Endothelial cell of umbilical vein (primary cell): Measurements from ENCODE around the gene IL16. TPM values are rescaled to one million over a fixed set of nuclear protein-coding genes. Genes with fewer than 3 reads are reported as not detected.

Experiments used
- BruUV-seq: library from RNA; stranded (reverse); fragments of 400-500 nt; replicated peaks from 2 replicates; lab custom pipeline; 2021; lab: Mats Ljungman, UMichigan
- CTCF ChIA-PET: fragments of 300-600, 350-600 bp; sonication (Branson Sonifier 250); formaldehyde crosslinking; loops from one replicate; lab custom pipeline; 2021; ENCODE audit warnings: antibody characterized with exemption, inconsistent platforms; lab: Charles Lee
- POLR2A ChIA-PET: fragments of 300-600, 350-600 bp; sonication (Branson Sonifier 250); formaldehyde crosslinking; loops from one replicate; lab custom pipeline; 2021; ENCODE audit warnings: antibody characterized with exemption, inconsistent platforms; lab: Charles Lee
- DNase-seq: peaks from one replicate; pipeline ENCODE4 v3.0.0-alpha.2; 2011; ENCODE audit warnings: low read depth, low spot score
- FAIRE-seq: peaks from 2 replicates; lab custom pipeline; 2011; peaks lifted over from hg19 to GRCh38; lab: Jason Lieb, UNC
- H2AFZ ChIP-seq: 2 replicates; pipeline ENCODE4 v1.6.0; 2012; ENCODE audit warnings: low read depth, low read length, control low read depth, inconsistent platforms
- H3K27ac ChIP-seq: 2 replicates; pipeline ENCODE4 v1.5.1; 2011; ENCODE audit warnings: low read depth, mild to moderate bottlenecking, control low read depth, low read length, moderate library complexity; ENCODE audit not compliant: insufficient read depth
- H3K27me3 ChIP-seq, 2 experiments: 2 replicates each; pipeline versions ENCODE4 v1.6.0 to v1.6.1; 2011; ENCODE audit warnings: low read length in 2 of 2, mixed read lengths in 1 of 2; ENCODE audit not compliant: control insufficient read depth in 2 of 2, insufficient read depth in 2 of 2
- H3K36me3 ChIP-seq, 2 experiments: 2 replicates in 1 of 2; 3 replicates in 1 of 2; pipeline ENCODE4 v1.5.1; 2011; ENCODE audit warnings: low read length in 2 of 2, mild to moderate bottlenecking in 1 of 2, moderate library complexity in 1 of 2; ENCODE audit not compliant: control insufficient read depth in 2 of 2, insufficient read depth in 2 of 2; ENCODE audit errors: extremely low read depth in 1 of 2
- H3K4me1 ChIP-seq: 3 replicates; pipeline ENCODE4 v1.5.1; 2011; ENCODE audit warnings: mild to moderate bottlenecking, low read length; ENCODE audit not compliant: control insufficient read depth, insufficient read depth; ENCODE audit errors: extremely low read depth
- H3K4me2 ChIP-seq: 2 replicates; pipeline ENCODE4 v1.6.1; 2011; ENCODE audit warnings: low read length, control low read depth, mixed read lengths; ENCODE audit not compliant: insufficient read depth
- H3K4me3 ChIP-seq, 3 experiments: fragments of 200-600 bp in 1 of 3; sonication (generic), shearing (Covaris generic) in 1 of 3; replicated peaks in 1 of 3; 2 replicates each; pipeline ENCODE4 v1.5.1; 2011 to 2016; ENCODE audit warnings: control low read depth in 3 of 3, low read length in 3 of 3, mild to moderate bottlenecking in 2 of 3, inconsistent platforms in 1 of 3, low read depth in 1 of 3, moderate library complexity in 1 of 3; ENCODE audit not compliant: insufficient read depth in 1 of 3
- H3K79me2 ChIP-seq: 2 replicates; pipeline ENCODE4 v1.6.0; 2012; ENCODE audit warnings: low read length, inconsistent platforms; ENCODE audit not compliant: control insufficient read depth, insufficient read depth
- H3K9ac ChIP-seq: replicated peaks from 2 replicates; pipeline ENCODE3; 2011; ENCODE audit warnings: low read length, control low read depth; ENCODE audit not compliant: insufficient read depth; ENCODE audit errors: extremely low read depth
- H3K9me1 ChIP-seq: replicated peaks from 3 replicates; pipeline ENCODE4 v1.6.0; 2011; ENCODE audit warnings: mild to moderate bottlenecking, low read length; ENCODE audit not compliant: control insufficient read depth, insufficient read depth; ENCODE audit errors: extremely low read depth
- H3K9me3 ChIP-seq: replicated peaks from 2 replicates; pipeline ENCODE4 v1.5.1; 2012; ENCODE audit warnings: low read length, inconsistent platforms; ENCODE audit not compliant: control insufficient read depth, insufficient read depth
- H4K20me1 ChIP-seq: replicated peaks from 2 replicates; pipeline ENCODE3; 2011; ENCODE audit warnings: mild to moderate bottlenecking, low read length; ENCODE audit not compliant: control insufficient read depth, insufficient read depth; ENCODE audit errors: extremely low read depth
- EZH2 ChIP-seq: IDR thresholded peaks from 2 replicates; pipeline ENCODE4 v1.6.1; 2012; ENCODE audit warnings: borderline replicate concordance, low read depth, mild to moderate bottlenecking, moderate library complexity, low read length, inconsistent platforms; ENCODE audit not compliant: severe bottlenecking
- FOS ChIP-seq: IDR thresholded peaks from 2 replicates; pipeline ENCODE4 v1.6.1; 2011; ENCODE audit warnings: mild to moderate bottlenecking, low read length, moderate library complexity, borderline replicate concordance; ENCODE audit not compliant: insufficient read depth
- GATA2 ChIP-seq: IDR thresholded peaks from 2 replicates; pipeline ENCODE4 v1.7.0; 2011; ENCODE audit warnings: low read depth, mild to moderate bottlenecking, moderate library complexity, mixed read lengths, low read length; ENCODE audit not compliant: insufficient read length, insufficient read depth
- JUN ChIP-seq: IDR thresholded peaks from 2 replicates; pipeline ENCODE4 v1.6.1; 2011; ENCODE audit warnings: borderline replicate concordance, low read depth; ENCODE audit not compliant: insufficient read length, insufficient read depth
- MYC ChIP-seq: IDR thresholded peaks from one replicate; pipeline ENCODE4 v1.6.1; 2011; ENCODE audit warnings: mild to moderate bottlenecking, low read depth, low read length
- POLR2A ChIP-seq: IDR thresholded peaks from 2 replicates; pipeline ENCODE4 v1.6.1; 2012; ENCODE audit warnings: low read depth, mild to moderate bottlenecking, control low read depth, low read length
- POLR2AphosphoS5 ChIP-seq: IDR thresholded peaks from 2 replicates; pipeline ENCODE4 v1.6.1; 2012; ENCODE audit warnings: low read depth, mild to moderate bottlenecking, control low read depth, low read length, moderate library complexity; ENCODE audit not compliant: insufficient read depth
- dilution Hi-C: fragments of 300-500 bp; cut with MboI; formaldehyde crosslinking; loops from one replicate; pipeline ENCODE4 v1.15.0; 2019; ENCODE audit warnings: low sequenced_read_pairs; ENCODE audit not compliant: extremely low pct_ligation_motif_present
- intact Hi-C: fragments of 100-400 bp; cut with micrococcal nuclease; formaldehyde crosslinking; loops from one replicate; pipeline ENCODE4 v1.10.0; 2022
- polyA plus RNA-seq, 4 experiments: library from polyadenylated mRNA; depleted of rRNA in 3 of 4; stranded (reverse) in 3 of 4; unstranded in 1 of 4; fragments of >200 nt; gene quantifications; 2 replicates each; pipeline versions ENCODE4 v1.2.1 to v1.2.3, GENCODE V29; 2011 to 2012; ENCODE audit warnings: missing spikeins in 1 of 4
- total RNA-seq: library from RNA; stranded (reverse); gene quantifications from 2 replicates; pipeline ENCODE4 v1.2.3, GENCODE V29; 2021
- TF ChIP-seq, protein P1 (sequence below): IDR thresholded peaks from 2 replicates; pipeline ENCODE4 v1.6.1; 2011; ENCODE audit not compliant: insufficient read depth, insufficient read length
- TF ChIP-seq, protein P2 (sequence below), 2 donors: IDR thresholded peaks; 1 replicate in 1 of 2; 2 replicates in 1 of 2; pipeline ENCODE4 v1.5.1; 2011; ENCODE audit warnings: low read length in 2 of 2, mild to moderate bottlenecking in 2 of 2, moderate library complexity in 2 of 2, control low read depth in 1 of 2, inconsistent platforms in 1 of 2, low read depth in 1 of 2; ENCODE audit not compliant: insufficient read depth in 1 of 2; ENCODE audit errors: extremely low read depth in 1 of 2

Gene IL16
- total and polyA plus RNA-seq, 2 donors (not counting 3 experiments of a cell fraction or from before 2014, with no cell fraction given), result 0.29 to 2.1 TPM

DNA sequence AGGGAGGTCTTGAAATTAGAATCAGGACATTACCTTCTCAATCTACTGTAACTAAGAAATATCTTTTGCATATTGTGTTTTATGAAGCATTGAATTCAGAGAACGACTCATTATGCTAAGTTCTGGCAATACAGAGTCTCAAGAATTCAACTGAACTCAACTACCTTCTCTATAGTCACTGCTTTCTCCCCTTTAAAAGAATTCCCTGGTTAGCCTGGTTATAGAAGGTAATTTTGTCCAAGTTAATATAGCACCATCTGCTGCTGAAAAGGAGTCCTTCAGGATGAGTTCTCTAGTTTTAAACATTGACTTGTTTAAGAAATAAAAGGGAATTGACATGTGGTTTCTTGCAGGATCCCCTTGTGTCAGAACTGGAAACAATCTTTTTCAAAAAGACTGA lies 60.2 kb downstream of the IL16 start:
- H2AFZ ChIP-seq, result no peak overlapping the region
- no peaks in the 10 kb centered on the region for H3K9me1 ChIP-seq
- H3K9me3 ChIP-seq, result no peaks in the 10 kb centered on the region
- dilution Hi-C loops (no loop called here), intact Hi-C loops (no loop called here)
- no peak overlapping the region for H3K4me3 ChIP-seq
- TF ChIP-seq POLR2AphosphoS5, result no peak
- no peak for TF ChIP-seq MYC
- TF ChIP-seq EZH2, result no peak
- TF ChIP-seq JUN, result no peak
- TF ChIP-seq, protein P1, sequence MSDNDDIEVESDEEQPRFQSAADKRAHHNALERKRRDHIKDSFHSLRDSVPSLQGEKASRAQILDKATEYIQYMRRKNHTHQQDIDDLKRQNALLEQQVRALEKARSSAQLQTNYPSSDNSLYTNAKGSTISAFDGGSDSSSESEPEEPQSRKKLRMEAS, result no peak
- no peak for TF ChIP-seq GATA2
- TF ChIP-seq, protein P2, sequence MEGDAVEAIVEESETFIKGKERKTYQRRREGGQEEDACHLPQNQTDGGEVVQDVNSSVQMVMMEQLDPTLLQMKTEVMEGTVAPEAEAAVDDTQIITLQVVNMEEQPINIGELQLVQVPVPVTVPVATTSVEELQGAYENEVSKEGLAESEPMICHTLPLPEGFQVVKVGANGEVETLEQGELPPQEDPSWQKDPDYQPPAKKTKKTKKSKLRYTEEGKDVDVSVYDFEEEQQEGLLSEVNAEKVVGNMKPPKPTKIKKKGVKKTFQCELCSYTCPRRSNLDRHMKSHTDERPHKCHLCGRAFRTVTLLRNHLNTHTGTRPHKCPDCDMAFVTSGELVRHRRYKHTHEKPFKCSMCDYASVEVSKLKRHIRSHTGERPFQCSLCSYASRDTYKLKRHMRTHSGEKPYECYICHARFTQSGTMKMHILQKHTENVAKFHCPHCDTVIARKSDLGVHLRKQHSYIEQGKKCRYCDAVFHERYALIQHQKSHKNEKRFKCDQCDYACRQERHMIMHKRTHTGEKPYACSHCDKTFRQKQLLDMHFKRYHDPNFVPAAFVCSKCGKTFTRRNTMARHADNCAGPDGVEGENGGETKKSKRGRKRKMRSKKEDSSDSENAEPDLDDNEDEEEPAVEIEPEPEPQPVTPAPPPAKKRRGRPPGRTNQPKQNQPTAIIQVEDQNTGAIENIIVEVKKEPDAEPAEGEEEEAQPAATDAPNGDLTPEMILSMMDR (IDR thresholded peaks at IDR 0.05; ENCODE audit: extremely low read depth in 1 of 2, insufficient read depth in 1 of 2, low read depth in 1 of 2, low read length in 2 of 2), result no peak
- no peak for TF ChIP-seq POLR2A
- TF ChIP-seq FOS, result no peak
- H3K79me2 ChIP-seq, result no peaks in the 10 kb centered on the region
- H3K36me3 ChIP-seq, result no peaks in the 10 kb centered on the region
- H4K20me1 ChIP-seq, result no peaks in the 10 kb centered on the region
- no peak overlapping the region for H3K27ac ChIP-seq
- peak; percentile 34 for DNase-seq
- no TSS peak for BruUV-seq
- FAIRE-seq, result no peak
- H3K27me3 ChIP-seq, result peaks cover 4 to 8% of the 10 kb centered on the region in 2 experiments
- H3K9ac ChIP-seq, result no peak overlapping the region
- no peaks in the 10 kb centered on the region for H3K4me1 ChIP-seq
- H3K4me2 ChIP-seq, result no peak overlapping the region
- ChIA-PET CTCF (interaction anchor here (1.5 to 5.7 kb wide), 3 partner anchors 10 to 287 kb away, joined by 4 to 41 read pairs (median 17); no protein-coding TSS in a partner anchor), POLR2A (no interaction called here)
